ENCODE results near the gene SHISAL2A. TPM values are rescaled to one million over a fixed set of nuclear protein-coding genes. Genes with fewer than 3 reads are reported as not detected.
A peak's percentile ranks its signal among the peaks of the same experiment; 100 is the strongest.

Gene SHISAL2A
- total and polyA plus RNA-seq, 2 of the 4 experiments (the other 2 are of a cell fraction), result not detected

DNA sequence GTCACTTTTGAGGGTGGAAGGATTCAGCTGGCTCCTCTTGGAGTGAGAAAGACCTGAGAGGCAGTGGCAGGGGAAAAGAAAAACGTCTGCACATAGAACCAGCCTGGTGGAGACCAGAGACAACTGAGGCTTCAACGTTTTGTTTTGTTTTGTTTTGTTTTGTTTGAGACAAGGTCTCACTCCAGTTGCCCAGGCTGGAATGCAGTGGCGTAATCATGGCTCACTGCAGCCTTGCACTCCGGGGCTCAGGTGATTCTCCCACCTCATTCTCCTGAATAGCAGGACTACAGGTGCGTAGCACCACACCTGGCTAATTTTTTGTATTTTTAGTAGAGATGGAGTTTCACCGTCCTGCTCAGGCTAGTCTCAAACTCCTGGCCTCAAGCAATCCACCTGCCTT, 12.3 kb downstream of the SHISAL2A start:
- no peak overlapping the region for H2BK15ac ChIP-seq (ENCODE audit: low read depth, low read length)
- no peak overlapping the region for H2BK120ac ChIP-seq (ENCODE audit: low read depth, low read length)
- H3K4me3 ChIP-seq (ENCODE audit: insufficient read depth, low read depth, low read length), result no peak overlapping the region
- no CpG with 5 or more reads among the region's 6 CpGs for WGBS, 2 experiments (ENCODE audit: extremely low coverage in 2 of 2, insufficient read length in 1 of 2)
- peaks cover 2% of the 10 kb centered on the region for H3K27me3 ChIP-seq (ENCODE audit: control insufficient read depth, insufficient read depth, low read length)
- H2BK20ac ChIP-seq (ENCODE audit: low read depth, low read length), result no peak overlapping the region
- H3K4me1 ChIP-seq (ENCODE audit: control insufficient read depth, insufficient read depth, low read length), result no peaks in the 10 kb centered on the region
- intact Hi-C loops (cut with micrococcal nuclease) (no loop called here), dilution Hi-C loops (cut with HindIII; ENCODE audit: low sequenced_read_pairs, unreplicated experiment) (no loop called here), in situ Hi-C loops (cut with MboI; ENCODE audit: low sequenced_read_pairs) (no loop called here)
- H3K18ac ChIP-seq (ENCODE audit: low read depth, low read length), result no peak overlapping the region
- CTCF ChIA-PET, result interaction anchor here (0.6 kb wide), 1 partner anchor 398 kb away, joined by 6 read pairs; no protein-coding TSS in a partner anchor
- no TSS peak for BruUV-seq (replicated peaks)
- no peak overlapping the region for H3K56ac ChIP-seq (ENCODE audit: extremely low read depth, insufficient read depth, low read length)
- no peaks in the 10 kb centered on the region for H4K20me1 ChIP-seq (ENCODE audit: insufficient read depth, low read length)
- no peak overlapping the region for H4K91ac ChIP-seq (ENCODE audit: insufficient read depth, low read depth, low read length)
- no peak overlapping the region for H3K9ac ChIP-seq (ENCODE audit: low read depth, low read length)
- no peak overlapping the region for H3K4me2 ChIP-seq (ENCODE audit: low read depth, low read length)
- no peak overlapping the region for H3K23ac ChIP-seq (ENCODE audit: low read depth, low read length)
- H2AK9ac ChIP-seq (replicated peaks; ENCODE audit: low read depth, low read length, poor library complexity), result no peak overlapping the region
- no peak for DNase-seq
- H3K27ac ChIP-seq (ENCODE audit: insufficient read depth, low read length), result no peak overlapping the region
- no peak for ATAC-seq (ENCODE audit: low read depth)
- no peak for TF ChIP-seq RAD21 (IDR thresholded peaks at IDR 0.05; ENCODE audit: low read length)
- TF ChIP-seq, protein P1, sequence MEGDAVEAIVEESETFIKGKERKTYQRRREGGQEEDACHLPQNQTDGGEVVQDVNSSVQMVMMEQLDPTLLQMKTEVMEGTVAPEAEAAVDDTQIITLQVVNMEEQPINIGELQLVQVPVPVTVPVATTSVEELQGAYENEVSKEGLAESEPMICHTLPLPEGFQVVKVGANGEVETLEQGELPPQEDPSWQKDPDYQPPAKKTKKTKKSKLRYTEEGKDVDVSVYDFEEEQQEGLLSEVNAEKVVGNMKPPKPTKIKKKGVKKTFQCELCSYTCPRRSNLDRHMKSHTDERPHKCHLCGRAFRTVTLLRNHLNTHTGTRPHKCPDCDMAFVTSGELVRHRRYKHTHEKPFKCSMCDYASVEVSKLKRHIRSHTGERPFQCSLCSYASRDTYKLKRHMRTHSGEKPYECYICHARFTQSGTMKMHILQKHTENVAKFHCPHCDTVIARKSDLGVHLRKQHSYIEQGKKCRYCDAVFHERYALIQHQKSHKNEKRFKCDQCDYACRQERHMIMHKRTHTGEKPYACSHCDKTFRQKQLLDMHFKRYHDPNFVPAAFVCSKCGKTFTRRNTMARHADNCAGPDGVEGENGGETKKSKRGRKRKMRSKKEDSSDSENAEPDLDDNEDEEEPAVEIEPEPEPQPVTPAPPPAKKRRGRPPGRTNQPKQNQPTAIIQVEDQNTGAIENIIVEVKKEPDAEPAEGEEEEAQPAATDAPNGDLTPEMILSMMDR (conservative IDR thresholded peaks at IDR 0.05; ENCODE audit: low read depth, low read length), result no peak
- TF ChIP-seq, protein P2, sequence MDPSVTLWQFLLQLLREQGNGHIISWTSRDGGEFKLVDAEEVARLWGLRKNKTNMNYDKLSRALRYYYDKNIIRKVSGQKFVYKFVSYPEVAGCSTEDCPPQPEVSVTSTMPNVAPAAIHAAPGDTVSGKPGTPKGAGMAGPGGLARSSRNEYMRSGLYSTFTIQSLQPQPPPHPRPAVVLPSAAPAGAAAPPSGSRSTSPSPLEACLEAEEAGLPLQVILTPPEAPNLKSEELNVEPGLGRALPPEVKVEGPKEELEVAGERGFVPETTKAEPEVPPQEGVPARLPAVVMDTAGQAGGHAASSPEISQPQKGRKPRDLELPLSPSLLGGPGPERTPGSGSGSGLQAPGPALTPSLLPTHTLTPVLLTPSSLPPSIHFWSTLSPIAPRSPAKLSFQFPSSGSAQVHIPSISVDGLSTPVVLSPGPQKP (IDR thresholded peaks at IDR 0.05; ENCODE audit: borderline replicate concordance, low read depth, low read length), result no peak
- TF ChIP-seq BHLHE40 (IDR thresholded peaks at IDR 0.05; ENCODE audit: low read depth, low read length), result no peak
- TF ChIP-seq, protein P3, sequence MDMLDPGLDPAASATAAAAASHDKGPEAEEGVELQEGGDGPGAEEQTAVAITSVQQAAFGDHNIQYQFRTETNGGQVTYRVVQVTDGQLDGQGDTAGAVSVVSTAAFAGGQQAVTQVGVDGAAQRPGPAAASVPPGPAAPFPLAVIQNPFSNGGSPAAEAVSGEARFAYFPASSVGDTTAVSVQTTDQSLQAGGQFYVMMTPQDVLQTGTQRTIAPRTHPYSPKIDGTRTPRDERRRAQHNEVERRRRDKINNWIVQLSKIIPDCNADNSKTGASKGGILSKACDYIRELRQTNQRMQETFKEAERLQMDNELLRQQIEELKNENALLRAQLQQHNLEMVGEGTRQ (IDR thresholded peaks at IDR 0.05; ENCODE audit: low read depth, low read length), result no peak
- no peak for TF ChIP-seq CHD1 (IDR thresholded peaks at IDR 0.05; ENCODE audit: low read depth, low read length)
- no peak for TF ChIP-seq NFE2L2 (IDR thresholded peaks at IDR 0.05; ENCODE audit: low read depth, low read length)
- TF ChIP-seq RFX5 (IDR thresholded peaks at IDR 0.05; ENCODE audit: low read depth, low read length), result no peak
- TF ChIP-seq RCOR1 (IDR thresholded peaks at IDR 0.05; ENCODE audit: insufficient replicate concordance, low read length), result no peak
- TF ChIP-seq SMC3 (IDR thresholded peaks at IDR 0.05; ENCODE audit: low read depth, low read length), result no peak
- TF ChIP-seq MXI1 (IDR thresholded peaks at IDR 0.05; ENCODE audit: borderline replicate concordance, low read depth, low read length), result no peak
- TF ChIP-seq FOS (IDR thresholded peaks at IDR 0.05; ENCODE audit: low read depth, low read length), result no peak
- no peak for TF ChIP-seq CEBPB (IDR thresholded peaks at IDR 0.05; ENCODE audit: low read depth, low read length)
- TF ChIP-seq MAZ (IDR thresholded peaks at IDR 0.05; ENCODE audit: borderline replicate concordance, low read depth, low read length), result no peak
- no peak for TF ChIP-seq MAFK (IDR thresholded peaks at IDR 0.05; ENCODE audit: low read depth, low read length)
- TF ChIP-seq POLR2A (IDR thresholded peaks at IDR 0.05; ENCODE audit: low read depth, low read length), result no peak
- H4K8ac ChIP-seq (ENCODE audit: low read depth in 2 of 2, low read length in 2 of 2), result no peak overlapping the region
- no peak overlapping the region for H3K14ac ChIP-seq (replicated peaks; ENCODE audit: low read depth, low read length)
- H3K36me3 ChIP-seq (ENCODE audit: control insufficient read depth, insufficient read depth, low read length), result no peaks in the 10 kb centered on the region
- no peak overlapping the region for H2AK5ac ChIP-seq (ENCODE audit: low read depth, low read length)
- H3K9me3 ChIP-seq (ENCODE audit: control insufficient read depth, insufficient read depth, low read length), result no peaks in the 10 kb centered on the region
- H2BK5ac ChIP-seq (ENCODE audit: low read depth, low read length, poor library complexity, severe bottlenecking), result no peak overlapping the region
- no peak overlapping the region for H3K4ac ChIP-seq (ENCODE audit: low read depth, low read length)
- POLR2A ChIA-PET (ENCODE audit: unreplicated experiment), result no interaction called here
- H3K9me1 ChIP-seq (ENCODE audit: insufficient read depth, low read length), result no peaks in the 10 kb centered on the region
- H3K79me1 ChIP-seq (ENCODE audit: low read depth in 1 of 2, low read length in 2 of 2), result no peaks in the 10 kb centered on the region
- peak overlapping the region; percentile 33 for H2AFZ ChIP-seq (replicated peaks; ENCODE audit: low read length, poor library complexity)
- H4K5ac ChIP-seq (ENCODE audit: low read depth, low read length), result no peak overlapping the region
